K562 (cell line): ENCODE measurements around the gene RFWD3. TPM values are rescaled to one million over a fixed set of nuclear protein-coding genes. Genes with fewer than 3 reads are reported as not detected.

ENCODE experiments used
- ATAC-seq: fragments of 200-7000 bp; cut with Tn5 transposase; 3 replicates; pipeline ENCODE4 v1.9.1; 2020; ENCODE audit warnings: moderate library complexity
- BruUV-seq: library from RNA; stranded (reverse); fragments of 400-500 nt; replicated peaks from 2 replicates; lab custom pipeline; 2021; lab: Mats Ljungman, UMichigan
- CTCF ChIA-PET: fragments of 300-600 bp; formaldehyde crosslinking; extraction: SDS; loops from one replicate; lab custom pipeline; 2021; ENCODE audit warnings: low intra/inter-chr PET ratio; lab: Yijun Ruan, JAX
- POLR2A ChIA-PET: fragments of 300-600, 350-650 bp; sonication (Branson Sonifier 250); formaldehyde crosslinking; extraction: SDS; loops from one replicate; lab custom pipeline; 2021; ENCODE audit warnings: antibody characterized with exemption, inconsistent platforms; lab: Yijun Ruan, JAX
- DNase-seq, 4 experiments: peaks; one replicate each; pipeline versions ENCODE4 v3.0.0 to v3.0.0-alpha.2; 2011 to 2018; ENCODE audit warnings: low spot score in 3 of 4, mixed read lengths in 3 of 4; ENCODE audit errors: extremely low read depth in 1 of 4
- FAIRE-seq: peaks from 2 replicates; lab custom pipeline; 2011; peaks lifted over from hg19 to GRCh38; lab: Jason Lieb, UNC
- H2AFZ ChIP-seq: 2 replicates; pipeline ENCODE4 v1.6.0; 2011; ENCODE audit warnings: low read depth, low read length, control low read depth, inconsistent platforms
- H3K27ac ChIP-seq: fragments of 200-600 bp; 3 replicates; pipeline ENCODE4 v1.8.0; 2011; ENCODE audit warnings: low read depth, mild to moderate bottlenecking, control low read depth, inconsistent platforms, low read length, moderate library complexity, mixed read lengths; ENCODE audit errors: extremely low read depth
- H3K27me3 ChIP-seq, 2 experiments: fragments of 300-600 bp in 1 of 2; 2 replicates in 1 of 2; 3 replicates in 1 of 2; pipeline versions ENCODE4 v1.6.0 to v1.8.0; 2011; ENCODE audit warnings: inconsistent platforms in 2 of 2, low read length in 2 of 2, mild to moderate bottlenecking in 1 of 2, mixed read lengths in 1 of 2, moderate library complexity in 1 of 2; ENCODE audit not compliant: control insufficient read depth in 2 of 2, insufficient read depth in 2 of 2
- H3K36me3 ChIP-seq: fragments of 300-600 bp; 3 replicates; pipeline ENCODE4 v1.8.0; 2011; ENCODE audit warnings: mild to moderate bottlenecking, low read length, inconsistent platforms; ENCODE audit not compliant: control insufficient read depth, insufficient read depth
- H3K4me1 ChIP-seq, 2 experiments: fragments of 200-600 bp in 1 of 2; replicated peaks in 1 of 2; 2 replicates in 1 of 2; 3 replicates in 1 of 2; pipeline versions ENCODE4 v1.5.1 to v1.8.0; 2011; ENCODE audit warnings: inconsistent platforms in 2 of 2, low read length in 2 of 2, mild to moderate bottlenecking in 1 of 2, mixed read lengths in 1 of 2, moderate library complexity in 1 of 2; ENCODE audit not compliant: control insufficient read depth in 2 of 2, insufficient read depth in 2 of 2
- H3K4me2 ChIP-seq: 2 replicates; pipeline ENCODE4 v1.6.1; 2011; ENCODE audit warnings: low read length, control low read depth, inconsistent platforms, mixed read lengths; ENCODE audit not compliant: insufficient read depth
- H3K4me3 ChIP-seq: fragments of 200-600 bp; sonication (generic), shearing (Covaris generic); 2 replicates; pipeline ENCODE4 v1.5.1; 2016; ENCODE audit warnings: control low read depth, inconsistent platforms
- H3K79me2 ChIP-seq: fragments of 200-600 bp; 3 replicates; pipeline ENCODE4 v1.8.0; 2011; ENCODE audit warnings: low read length, inconsistent platforms; ENCODE audit not compliant: control insufficient read depth, insufficient read depth
- H3K9ac ChIP-seq, 2 experiments: 2 replicates each; pipeline versions ENCODE4 v1.6.0 to v1.6.1; 2011; ENCODE audit warnings: low read depth in 2 of 2, low read length in 2 of 2, control low read depth in 1 of 2, inconsistent platforms in 1 of 2, mild to moderate bottlenecking in 1 of 2, mixed read lengths in 1 of 2; ENCODE audit not compliant: insufficient read depth in 1 of 2
- H3K9me1 ChIP-seq: one replicate; pipeline ENCODE4 v1.6.0; 2011; ENCODE audit warnings: inconsistent platforms, mild to moderate bottlenecking, low read length, moderate library complexity; ENCODE audit not compliant: control insufficient read depth, insufficient read depth
- H3K9me3 ChIP-seq: replicated peaks from 2 replicates; pipeline ENCODE4 v1.5.1; 2011; ENCODE audit warnings: low read depth, low read length, inconsistent platforms; ENCODE audit not compliant: control insufficient read depth, insufficient read depth
- H4K20me1 ChIP-seq: replicated peaks from 2 replicates; pipeline ENCODE4 v1.6.1; 2011; ENCODE audit warnings: low read length, inconsistent platforms, mixed read lengths; ENCODE audit not compliant: control insufficient read depth, insufficient read depth
- E2F3 ChIP-seq: fragments of 250-450 bp; sonication (Bioruptor Pico); IDR thresholded peaks from 2 replicates; pipeline ENCODE4 v1.4.0; 2020; ENCODE audit warnings: mild to moderate bottlenecking
- GTF2E2 ChIP-seq: fragments of 200-800 bp; sonication (Bioruptor generic); IDR thresholded peaks from 2 replicates; pipeline ENCODE4 v1.6.1; 2016; ENCODE audit warnings: missing genetic modification characterization, missing compliant biosample characterization
- JUN ChIP-seq, 2 experiments: sonication (generic) in 1 of 2; formaldehyde crosslinking in 1 of 2; IDR thresholded peaks; 2 replicates each; pipeline versions ENCODE4 v1.6.1 to v1.8.0; 2012 to 2022; ENCODE audit warnings: borderline replicate concordance in 2 of 2, mild to moderate bottlenecking in 2 of 2, improper control_type of control experiment in 1 of 2, low read depth in 1 of 2, low read length in 1 of 2, missing genetic modification reagents in 1 of 2
- KLF13 ChIP-seq: fragments of 450-650 bp; IDR thresholded peaks from 2 replicates; pipeline ENCODE4 v1.6.1; 2016; ENCODE audit warnings: missing genetic modification characterization, low read depth, mild to moderate bottlenecking, missing compliant biosample characterization, moderate library complexity, borderline replicate concordance
- L3MBTL2 ChIP-seq: fragments of 450-650 bp; IDR thresholded peaks from 2 replicates; pipeline ENCODE4 v1.6.1; 2016; ENCODE audit warnings: mild to moderate bottlenecking, moderate library complexity
- POLR2A ChIP-seq: fragments of 450-650 bp; conservative IDR thresholded peaks from 2 replicates; pipeline ENCODE4 v1.6.1; 2016
- POLR2B ChIP-seq: fragments of 450-650 bp; IDR thresholded peaks from 2 replicates; pipeline ENCODE4 v1.6.1; 2018; ENCODE audit warnings: low read depth; ENCODE audit not compliant: partially characterized antibody
- ZBTB7A ChIP-seq: IDR thresholded peaks from 2 replicates; pipeline ENCODE4 v1.6.1; 2011; ENCODE audit warnings: low read depth, mild to moderate bottlenecking, low read length, moderate library complexity, borderline replicate concordance; ENCODE audit not compliant: control insufficient read depth
- WGBS: fragments of 100-300 bp; shearing (Covaris generic); methylation state at CpG from one replicate; pipeline ENCODE4 v1.1.6; 2016; ENCODE audit warnings: low coverage, mixed read lengths; ENCODE audit not compliant: insufficient coverage; ENCODE audit errors: missing lambda C conversion rate; 5-methylcytosine and 5-hydroxymethylcytosine counted together
- in situ Hi-C: fragments of 300-500 bp; cut with MboI; formaldehyde crosslinking; loops from 4 replicates; pipeline ENCODE4 v1.15.0; 2018; ENCODE audit warnings: inconsistent platforms, mixed read lengths
- intact Hi-C: fragments of 100-400 bp; cut with micrococcal nuclease; formaldehyde crosslinking; loops from 2 replicates; pipeline ENCODE4 v1.14.2; 2022
- polyA plus RNA-seq, 8 experiments: library from polyadenylated mRNA; depleted of rRNA in 4 of 8; stranded (reverse) in 5 of 8; unstranded in 3 of 8; fragments of >200 nt; fragmentation: Nextera tagmentation in 2 of 8; fragmentation: Illumina TruSeq in 1 of 8; extraction: Ambion mirVana in 2 of 8; extraction: Trizol in 1 of 8; gene quantifications; 2 replicates each; pipeline versions ENCODE4 v1.2.1 to v1.2.3, GENCODE V29; 2011 to 2014; ENCODE audit warnings: inconsistent platforms in 1 of 8, missing spikeins in 1 of 8
- total RNA-seq, 7 experiments: library from RNA; depleted of rRNA in 6 of 7; stranded (reverse); fragments of >200 nt in 6 of 7; fragmentation: Illumina TruSeq in 2 of 7; extraction: Trizol in 2 of 7; gene quantifications; 2 replicates each; pipeline versions ENCODE4 v1.2.1 to v1.2.3, GENCODE V29; 2011 to 2021; ENCODE audit warnings: low replicate concordance in 1 of 7
- TF ChIP-seq, protein P1 (sequence below), 2 experiments: IDR thresholded peaks; 2 replicates each; pipeline ENCODE4 v1.6.1; 2011; ENCODE audit warnings: borderline replicate concordance in 1 of 2, control low read depth in 1 of 2, low read depth in 1 of 2, low read length in 1 of 2, mild to moderate bottlenecking in 1 of 2, mixed read lengths in 1 of 2, moderate library complexity in 1 of 2; ENCODE audit not compliant: insufficient read depth in 1 of 2, insufficient read length in 1 of 2, poor library complexity in 1 of 2, severe bottlenecking in 1 of 2; ENCODE audit errors: extremely low read depth in 1 of 2

Gene RFWD3
- total and polyA plus RNA-seq, 9 of the 15 experiments (the other 6 are each of a cell fraction or from before 2014, with no cell fraction given) = 20.8 to 121 (median 79.0) TPM

DNA sequence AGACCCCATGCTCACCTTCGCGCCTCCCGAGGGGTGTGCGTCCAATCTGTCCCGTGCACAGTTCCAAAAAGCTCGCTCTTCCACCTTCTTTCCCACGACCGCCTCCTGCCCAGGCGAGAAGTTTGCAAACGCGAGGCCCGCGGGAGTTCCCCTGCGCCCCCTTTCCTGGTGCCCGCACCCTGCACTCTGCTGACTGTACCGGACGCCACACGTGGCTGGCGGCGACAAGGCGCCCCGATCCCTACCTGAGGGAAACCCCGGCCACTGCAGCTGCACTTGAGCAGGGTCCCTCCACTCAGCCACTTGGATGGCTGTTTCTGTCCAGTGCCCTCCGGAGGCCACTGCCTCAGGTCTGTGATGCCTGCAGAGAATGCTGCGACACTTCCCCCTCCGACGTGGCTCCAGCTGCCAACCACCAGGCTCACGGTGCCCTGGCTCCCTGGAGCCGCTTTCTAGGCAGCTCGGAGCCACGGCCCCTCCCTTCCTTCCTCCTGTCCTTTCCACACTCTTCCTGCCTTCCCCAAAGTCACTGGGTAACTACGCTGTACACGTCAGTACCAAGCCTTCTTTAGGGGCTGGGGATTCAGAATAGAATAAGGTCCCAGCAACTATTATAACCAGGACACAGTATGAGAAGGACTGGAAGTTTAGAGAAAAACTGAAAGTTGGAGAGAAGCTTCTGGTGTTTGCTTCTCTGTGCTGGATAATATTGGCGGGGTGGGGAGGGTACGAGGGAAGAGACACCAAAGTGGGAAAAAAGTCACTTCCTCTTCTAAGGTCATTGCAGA lies 34.0 kb upstream of the RFWD3 start, which contains the start of gene MLKL (continued):
- TF ChIP-seq JUN (IDR thresholded peaks at IDR 0.05; ENCODE audit: borderline replicate concordance, low read depth, low read length) (no peak), JUN (CRISPR knock-in tag; IDR thresholded peaks at IDR 0.05; ENCODE audit: borderline replicate concordance) (0 out of 2 replicates have a peak, but pooled peaks have one; percentile 28), E2F3 (CRISPR knock-in tag) (peak; percentile 37; the same call in 1 of the 2 replicates), POLR2B (peak; percentile 26), KLF13 (tag) (no peak), L3MBTL2 (peak; percentile 85), POLR2A (peak; percentile 66)
- TF ChIP-seq, protein P1, sequence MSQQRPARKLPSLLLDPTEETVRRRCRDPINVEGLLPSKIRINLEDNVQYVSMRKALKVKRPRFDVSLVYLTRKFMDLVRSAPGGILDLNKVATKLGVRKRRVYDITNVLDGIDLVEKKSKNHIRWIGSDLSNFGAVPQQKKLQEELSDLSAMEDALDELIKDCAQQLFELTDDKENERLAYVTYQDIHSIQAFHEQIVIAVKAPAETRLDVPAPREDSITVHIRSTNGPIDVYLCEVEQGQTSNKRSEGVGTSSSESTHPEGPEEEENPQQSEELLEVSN (IDR thresholded peaks at IDR 0.05; ENCODE audit: borderline replicate concordance in 1 of 2, extremely low read depth in 1 of 2, insufficient read depth in 1 of 2, insufficient read length in 1 of 2, low read depth in 1 of 2, low read length in 1 of 2, poor library complexity in 1 of 2, severe bottlenecking in 1 of 2) = peak; percentile 65 to 71
- TF ChIP-seq, all 486 proteins: peak for 77

DNA sequence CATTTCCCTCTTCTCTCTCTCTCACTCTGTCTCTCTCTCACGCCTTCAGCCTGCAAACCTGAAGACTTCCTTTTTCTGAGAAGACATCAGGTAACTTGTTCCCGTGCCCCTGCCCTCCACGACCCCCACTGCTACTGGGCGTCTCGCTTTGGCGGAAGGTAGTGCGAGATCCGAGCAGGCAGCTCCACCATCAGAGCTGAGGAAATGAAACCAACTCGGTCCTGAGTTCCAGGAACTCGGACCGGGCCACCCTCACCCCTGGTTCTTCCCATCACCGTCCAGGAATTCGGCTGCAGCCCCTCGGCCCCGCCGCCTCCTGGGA lies 33.4 kb upstream of the RFWD3 start:
- H3K4me3 ChIP-seq = peak overlapping the region; percentile 45
- no peaks in the 10 kb centered on the region for H3K9me1 ChIP-seq
- ATAC-seq = peak; percentile 22
- no peak for FAIRE-seq
- peak overlapping the region; percentile 85 for H3K4me2 ChIP-seq
- CTCF ChIA-PET = no interaction called here
- intact Hi-C loops = loop anchor here (10.0 kb wide), 1 partner anchor 435 kb away; no protein-coding TSS in a partner anchor
- no peaks in the 10 kb centered on the region for H3K36me3 ChIP-seq
- H2AFZ ChIP-seq = peak overlapping the region; percentile 98
- H3K4me1 ChIP-seq = peaks cover 10 to 11% of the 10 kb centered on the region in 2 experiments
- in situ Hi-C loops = loop anchor here (25.0 kb wide), 1 partner anchor 437 kb away; the partner anchor contains the start of gene ZFP1
- H3K27ac ChIP-seq = peak overlapping the region; percentile 74
- peak overlapping the region; percentile 67 to 93 for H3K9ac ChIP-seq
- H3K9me3 ChIP-seq = no peaks in the 10 kb centered on the region
- no peaks in the 10 kb centered on the region for H4K20me1 ChIP-seq
- no TSS peak for BruUV-seq
- WGBS = 11% methylated on average over 10 of the region's 16 CpGs
- H3K79me2 ChIP-seq = no peaks in the 10 kb centered on the region; the same call in 2 of the 3 replicates
- POLR2A ChIA-PET = interaction anchor here (0.9 to 2.7 kb wide), 3 partner anchors 12 to 51 kb away, joined by 3 to 7 read pairs (median 6); partner anchors contain the start of gene RFWD3
- TF ChIP-seq GTF2E2 (0 out of 2 replicates have a peak, but pooled peaks have one; percentile 14), JUN (IDR thresholded peaks at IDR 0.05; ENCODE audit: borderline replicate concordance, low read depth, low read length) (no peak), JUN (CRISPR knock-in tag; IDR thresholded peaks at IDR 0.05; ENCODE audit: borderline replicate concordance) (no peak), ZBTB7A (peak; percentile 60; the same call in 1 of the 2 replicates)
- TF ChIP-seq, all 486 proteins: peak for 2
- peak in 2 of 4 experiments; percentile 20 to 40 for DNase-seq
- no peaks in the 10 kb centered on the region for H3K27me3 ChIP-seq
